Spinal cord (tissue), 10 donors: ENCODE results near the gene LTB4R. TPM values are rescaled to one million over a fixed set of nuclear protein-coding genes. Genes with fewer than 3 reads are reported as not detected.

Source experiments
- DNase-seq, 6 donors: peaks; one replicate each; pipeline versions ENCODE4 v3.0.0 to v3.0.0-alpha.2; 2013 to 2015; ENCODE audit warnings: low spot score in 6 of 6, low read depth in 4 of 6
- H3K27ac ChIP-seq: one replicate; pipeline ENCODE4 v1.5.1; 2013; ENCODE audit warnings: low read depth, low read length, control low read depth
- H3K27me3 ChIP-seq: one replicate; pipeline ENCODE4 v1.6.1; 2013; ENCODE audit warnings: low read length; ENCODE audit not compliant: control insufficient read depth, insufficient read depth
- H3K36me3 ChIP-seq: one replicate; pipeline ENCODE4 v1.6.1; 2013; ENCODE audit warnings: low read length; ENCODE audit not compliant: control insufficient read depth, insufficient read depth
- H3K4me1 ChIP-seq: one replicate; pipeline ENCODE4 v1.6.1; 2013; ENCODE audit warnings: low read length; ENCODE audit not compliant: control insufficient read depth, insufficient read depth
- H3K4me3 ChIP-seq: one replicate; pipeline ENCODE4 v1.5.1; 2013; ENCODE audit warnings: low read depth, low read length, control low read depth
- H3K9me3 ChIP-seq: one replicate; pipeline ENCODE4 v1.6.1; 2013; ENCODE audit warnings: low read length; ENCODE audit not compliant: control insufficient read depth, insufficient read depth
- WGBS: methylation state at CpG from one replicate; pipeline ENCODE4 v1.1.5; 2013; ENCODE audit warnings: missing lambda C conversion rate; ENCODE audit not compliant: insufficient coverage; 5-methylcytosine and 5-hydroxymethylcytosine counted together
- polyA plus RNA-seq, 2 donors: library from polyadenylated mRNA; unstranded; fragments of 120-200 nt; gene quantifications; one replicate each; pipeline ENCODE4 v1.2.1, GENCODE V29; 2013; ENCODE audit not compliant: insufficient read length in 2 of 2
- total RNA-seq, 2 donors: library from RNA; depleted of rRNA in 1 of 2; stranded (reverse); fragments of 120-200 nt in 1 of 2; fragments of >200 nt in 1 of 2; gene quantifications; one replicate each; pipeline versions ENCODE4 v1.2.3 to v1.2.4, GENCODE V29; 2013 to 2014
- donor health status: healthy.

LTB4R gene
- total and polyA plus RNA-seq, 4 donors = 2.7 to 6.2 (median 3.3) TPM

DNA sequence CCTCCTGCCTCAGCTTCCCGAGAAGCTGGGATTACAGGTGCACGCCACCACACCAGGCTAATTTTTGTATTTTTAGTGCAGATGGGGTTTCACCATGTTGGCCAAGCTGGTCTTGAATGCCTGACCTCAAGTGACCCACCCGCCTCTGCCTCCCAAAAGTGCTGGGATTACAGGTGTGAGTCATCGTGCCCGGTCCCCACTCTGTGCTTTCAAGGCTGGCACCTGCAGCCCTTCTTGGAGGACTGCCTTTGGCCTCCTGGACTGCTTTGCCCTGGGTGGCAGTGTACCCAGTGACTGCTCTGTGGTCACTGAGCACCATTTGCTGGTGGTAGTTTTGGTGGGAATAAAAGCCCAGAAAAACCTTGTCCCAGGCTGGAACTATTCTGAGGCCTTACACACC lies 24.3 kb upstream of the LTB4R start:
- Histone ChIP-seq H3K27me3 (no peaks in the 10 kb centered on the region), H3K9me3 (no peaks in the 10 kb centered on the region), H3K36me3 (peaks cover 18% of the 10 kb centered on the region), H3K4me1 (no peaks in the 10 kb centered on the region), H3K27ac (no peak overlapping the region), H3K4me3 (no peak overlapping the region)
- no peak for DNase-seq
- WGBS = 95% methylated on average over 5 of the region's 5 CpGs

DNA sequence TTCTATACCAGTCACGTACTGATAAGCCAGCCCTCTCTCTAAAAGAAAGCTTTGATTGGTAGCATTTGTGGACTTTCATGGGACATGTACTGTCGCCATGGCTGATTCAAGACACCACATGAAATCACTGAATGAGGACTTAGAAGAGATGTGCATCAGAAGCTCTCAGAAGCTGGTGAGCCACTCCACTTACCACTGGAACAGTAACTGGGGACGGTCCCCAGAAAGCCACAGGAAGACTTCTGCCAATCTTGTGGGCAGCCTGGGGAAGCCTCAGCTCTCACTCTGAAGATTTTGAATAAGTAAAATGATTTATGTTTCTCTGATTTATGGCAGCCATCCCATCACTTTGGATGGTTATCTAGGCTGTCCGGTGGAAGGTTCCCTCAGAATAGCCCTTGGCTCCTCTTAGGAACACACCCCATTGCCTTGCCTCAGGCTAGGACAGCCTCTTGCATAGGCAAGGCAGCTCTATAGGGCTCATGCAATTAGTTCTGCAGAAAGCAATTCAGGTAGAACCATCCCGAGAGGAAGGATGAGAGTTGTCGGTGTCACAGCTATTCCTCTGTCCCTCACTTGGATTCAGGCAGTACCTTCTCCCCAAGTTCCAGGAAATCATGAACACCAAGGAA lies 21.5 kb upstream of the LTB4R start:
- no peaks in the 10 kb centered on the region for H3K27me3 ChIP-seq
- no peak overlapping the region for H3K27ac ChIP-seq
- peaks cover 32% of the 10 kb centered on the region for H3K36me3 ChIP-seq
- no peaks in the 10 kb centered on the region for H3K9me3 ChIP-seq
- WGBS = 100% methylated on average over 4 of the region's 6 CpGs
- H3K4me3 ChIP-seq = no peak overlapping the region
- DNase-seq = no peak
- no peaks in the 10 kb centered on the region for H3K4me1 ChIP-seq

DNA sequence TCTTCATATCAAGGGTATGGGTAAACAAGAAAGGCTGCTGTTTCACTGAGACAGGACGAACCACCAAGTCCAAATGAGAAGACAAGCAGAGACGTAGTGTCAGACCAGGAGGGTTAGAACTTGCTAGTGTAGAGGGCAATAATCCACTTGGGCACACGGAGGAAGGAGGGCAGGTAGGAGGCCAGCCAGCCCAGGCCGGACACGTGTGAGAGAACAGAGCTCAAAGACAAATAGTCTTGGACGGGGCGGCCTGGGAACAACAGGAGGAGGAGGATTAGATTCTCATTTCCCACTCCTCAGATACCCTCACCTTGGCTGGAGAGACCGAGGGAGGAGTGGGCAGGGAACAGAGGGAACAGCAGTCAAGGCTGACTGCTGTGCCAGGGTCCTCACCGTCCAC lies 20.6 kb upstream of the LTB4R start:
- no peak for DNase-seq
- Histone ChIP-seq H3K9me3 (no peaks in the 10 kb centered on the region), H3K36me3 (peaks cover 36% of the 10 kb centered on the region), H3K27ac (no peak overlapping the region), H3K4me1 (no peaks in the 10 kb centered on the region), H3K27me3 (no peaks in the 10 kb centered on the region), H3K4me3 (no peak overlapping the region)
- 93% methylated on average over 4 of the region's 9 CpGs for WGBS

DNA sequence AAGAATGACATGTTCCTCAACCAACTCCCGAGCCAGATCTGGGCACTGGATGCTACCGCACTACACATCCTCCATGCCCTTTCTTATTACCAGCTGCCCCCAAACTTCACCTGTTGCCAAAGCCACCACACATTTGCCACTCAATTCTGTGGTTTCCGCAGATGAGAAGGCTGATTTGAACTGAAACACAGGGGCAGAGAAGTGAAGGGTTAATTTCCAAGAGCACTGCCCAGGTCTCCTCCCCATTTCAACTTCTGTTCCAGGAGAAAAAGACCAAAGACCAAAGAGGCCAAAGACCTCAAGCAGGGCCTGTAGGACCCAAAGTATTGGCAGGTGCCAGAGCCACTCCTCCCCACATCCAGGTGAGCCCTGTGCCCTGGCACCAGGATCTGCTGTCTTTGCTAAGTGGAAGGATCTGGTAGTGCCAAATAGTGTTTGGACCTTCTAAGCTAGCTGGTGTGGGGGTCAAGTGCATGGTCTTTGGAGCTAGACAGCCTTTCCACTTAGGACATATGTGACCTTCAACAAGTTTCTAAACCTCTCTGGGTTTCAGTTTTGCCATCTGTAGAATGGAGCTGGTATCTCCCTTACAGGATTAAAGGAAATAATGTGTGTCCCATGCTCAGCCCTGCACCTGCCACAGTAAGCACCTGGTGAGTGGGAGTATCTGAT lies 19.7 kb upstream of the LTB4R start:
- H3K36me3 ChIP-seq = peaks cover 44% of the 10 kb centered on the region
- no peak overlapping the region for H3K27ac ChIP-seq
- H3K4me1 ChIP-seq = no peaks in the 10 kb centered on the region
- no peaks in the 10 kb centered on the region for H3K27me3 ChIP-seq
- WGBS = 89% methylated on average over 1 of the region's 3 CpGs
- DNase-seq = no peak
- H3K4me3 ChIP-seq = no peak overlapping the region
- no peaks in the 10 kb centered on the region for H3K9me3 ChIP-seq

DNA sequence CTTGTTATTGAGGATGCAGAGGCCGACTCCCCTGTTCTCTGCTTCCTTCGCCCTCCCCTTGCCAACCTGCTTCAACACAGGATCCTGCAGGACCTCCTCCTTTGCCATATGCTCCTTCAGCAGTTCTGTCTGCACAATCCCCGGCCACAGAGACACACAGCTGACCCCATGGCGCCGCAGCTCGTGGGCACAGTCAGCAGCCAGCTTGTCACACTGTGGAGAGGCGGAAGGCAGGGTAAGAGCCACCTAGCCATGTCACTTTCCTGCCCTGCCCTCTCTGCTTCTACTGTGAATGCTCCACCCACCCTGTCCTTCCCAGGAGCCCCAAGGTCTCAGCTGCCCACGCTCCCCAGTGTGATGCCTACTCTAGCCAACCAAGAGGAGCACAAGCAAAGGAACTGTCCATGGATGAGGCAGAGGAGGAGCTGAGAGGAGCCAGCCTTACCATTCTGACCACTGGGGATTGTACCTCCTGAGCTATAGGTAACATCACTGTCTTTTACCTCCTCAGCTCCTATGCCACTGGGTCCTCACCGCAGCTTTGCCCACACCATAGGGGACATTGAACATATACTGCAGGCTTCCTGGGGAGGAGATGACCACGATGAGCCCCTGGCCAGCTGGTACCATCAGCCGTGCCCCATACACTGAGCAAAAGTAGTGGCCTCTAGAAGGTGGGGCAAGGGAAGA lies 19.0 kb upstream of the LTB4R start:
- Histone ChIP-seq H3K27ac (no peak overlapping the region), H3K9me3 (no peaks in the 10 kb centered on the region), H3K4me3 (no peak overlapping the region), H3K36me3 (peaks cover 46% of the 10 kb centered on the region), H3K27me3 (no peaks in the 10 kb centered on the region), H3K4me1 (no peaks in the 10 kb centered on the region)
- WGBS = 94% methylated on average over 9 of the region's 11 CpGs
- DNase-seq = no peak

DNA sequence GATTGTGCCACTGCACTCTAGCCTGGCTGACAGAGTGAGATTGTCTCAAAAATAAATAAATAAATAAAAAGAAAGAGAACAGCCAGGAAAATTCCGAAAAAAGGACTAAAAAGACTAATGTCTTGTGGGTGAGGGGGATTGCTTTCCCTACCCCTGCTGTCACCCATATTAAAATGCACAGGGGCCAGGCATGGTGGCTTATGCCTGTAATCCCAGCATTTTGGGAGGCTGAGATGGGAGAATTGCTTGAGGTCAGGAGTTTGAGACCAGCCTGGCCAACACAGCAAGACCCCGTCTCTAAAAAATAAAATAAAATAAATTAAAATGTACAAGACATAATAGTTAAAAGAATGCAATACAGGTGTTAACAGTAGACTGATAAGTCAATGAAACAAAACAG lies 17.8 kb upstream of the LTB4R start:
- Histone ChIP-seq H3K27ac (no peak overlapping the region), H3K4me3 (no peak overlapping the region)

DNA sequence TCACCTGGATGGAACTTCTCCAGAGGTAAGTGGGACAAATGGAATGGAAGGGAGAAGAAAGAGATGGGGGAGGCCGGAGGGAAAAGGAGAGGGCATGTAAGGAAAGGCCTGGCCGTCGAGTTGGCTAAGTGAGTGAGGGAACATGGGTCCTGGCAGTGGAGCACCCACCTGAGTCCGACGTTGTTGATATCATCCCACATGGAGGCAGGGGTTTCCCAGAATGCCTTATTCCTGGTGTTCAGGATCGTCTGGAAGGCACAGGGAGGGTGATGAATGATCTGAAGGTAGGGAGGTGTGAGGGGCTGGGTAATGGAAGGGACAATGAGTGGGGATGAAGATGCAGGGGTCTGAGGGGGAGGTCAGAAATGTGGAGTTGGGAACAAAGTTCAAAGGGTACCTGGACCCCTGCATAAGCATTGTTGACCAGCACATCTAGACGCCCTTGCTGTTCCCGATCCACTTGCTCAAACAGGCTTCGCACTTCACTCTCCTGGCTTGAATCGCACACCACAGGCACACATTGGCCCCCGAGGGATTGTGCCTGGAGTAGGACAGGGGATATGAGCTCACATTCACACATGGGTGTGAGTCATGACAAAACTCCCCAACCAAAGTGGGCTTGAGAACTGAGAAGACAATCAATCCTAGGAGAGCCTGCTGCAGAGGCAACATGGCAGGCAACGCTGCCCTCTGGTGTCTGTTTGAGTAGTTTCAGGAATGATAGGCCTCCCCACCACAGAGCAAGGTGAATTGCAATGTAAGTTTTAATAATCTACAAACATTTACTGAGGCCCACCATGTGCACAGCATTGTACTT lies 14.8 kb upstream of the LTB4R start:
- Histone ChIP-seq H3K9me3 (no peaks in the 10 kb centered on the region), H3K27ac (no peak overlapping the region), H3K4me1 (peaks cover 18% of the 10 kb centered on the region), H3K27me3 (no peaks in the 10 kb centered on the region), H3K36me3 (peaks cover 37% of the 10 kb centered on the region), H3K4me3 (no peak overlapping the region)
- peak in 3 of 6 donors; percentile 48 to 88 (median 82) for DNase-seq
- 75% methylated on average over 8 of the region's 12 CpGs for WGBS

More for the DNA sequence above, 17.8 kb upstream of the LTB4R start:
- Histone ChIP-seq H3K27me3 (no peaks in the 10 kb centered on the region), H3K36me3 (peaks cover 49% of the 10 kb centered on the region), H3K4me1 (peaks cover 1% of the 10 kb centered on the region), H3K9me3 (no peaks in the 10 kb centered on the region)
- no peak for DNase-seq
- no CpG with 5 or more reads among the region's 2 CpGs for WGBS

DNA sequence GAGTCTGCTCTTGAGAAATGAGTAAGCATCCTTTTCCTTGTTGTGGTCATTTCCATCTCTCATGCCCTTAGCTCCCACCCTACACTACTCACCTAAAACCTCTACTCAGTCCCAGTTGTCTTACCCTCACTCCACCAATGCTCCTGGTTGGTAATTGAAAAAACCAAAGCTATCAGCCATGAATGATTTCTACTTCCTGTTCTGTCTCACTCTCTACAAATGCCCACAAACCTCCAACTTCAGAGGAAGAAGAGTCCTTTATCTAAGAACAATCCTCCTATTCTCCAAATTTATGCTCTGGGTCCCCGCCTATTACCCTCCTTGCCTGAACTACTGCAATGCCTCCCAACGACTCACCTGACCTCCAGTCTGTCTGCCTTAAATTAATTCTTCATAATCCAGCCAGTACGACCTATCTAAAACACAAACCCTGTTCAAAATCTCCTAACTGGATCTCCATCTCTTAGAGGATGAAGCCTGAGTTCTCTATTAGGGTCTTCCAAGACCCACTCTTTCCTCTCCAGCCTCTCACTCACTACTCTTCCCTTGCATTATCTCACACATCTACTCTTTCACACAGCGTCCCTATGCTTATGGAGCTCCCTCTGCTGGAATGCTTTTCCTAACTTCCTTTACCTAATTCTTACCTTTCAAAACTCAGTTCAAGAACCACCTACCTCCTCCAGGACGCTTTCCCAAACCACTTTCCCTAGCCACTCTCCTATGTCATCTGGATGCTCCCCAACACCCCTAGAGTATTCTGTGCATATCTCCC lies 13.9 kb upstream of the LTB4R start:
- peaks cover 18% of the 10 kb centered on the region for H3K4me1 ChIP-seq
- H3K36me3 ChIP-seq = peaks cover 35% of the 10 kb centered on the region
- WGBS = 49% methylated on average over 5 of the region's 5 CpGs
- DNase-seq = peak in 1 of 6 donors; percentile 49
- no peaks in the 10 kb centered on the region for H3K9me3 ChIP-seq
- H3K27me3 ChIP-seq = no peaks in the 10 kb centered on the region
- no peak overlapping the region for H3K4me3 ChIP-seq
- H3K27ac ChIP-seq = no peak overlapping the region

DNA sequence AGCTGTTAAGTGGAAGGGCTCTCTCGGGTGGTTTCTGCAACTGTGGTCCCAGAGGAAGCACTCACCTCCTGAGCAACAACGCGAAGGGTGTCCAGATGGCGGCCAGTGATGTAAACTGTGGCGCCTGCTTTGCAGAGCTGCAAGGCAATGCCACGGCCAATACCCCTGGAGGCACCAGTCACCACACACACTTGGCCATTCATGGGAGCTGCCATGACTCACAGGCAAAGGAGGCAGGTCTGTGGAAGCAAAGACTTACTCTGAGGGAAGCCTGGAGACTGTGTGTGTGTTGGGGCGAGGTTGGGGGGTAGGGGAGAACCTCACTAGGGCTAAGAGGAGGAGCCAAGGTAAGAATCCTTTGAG lies 12.4 kb upstream of the LTB4R start:
- H3K27ac ChIP-seq = peak overlapping the region; percentile 62
- WGBS = 53% methylated on average over 5 of the region's 7 CpGs
- H3K27me3 ChIP-seq = no peaks in the 10 kb centered on the region
- no peak for DNase-seq
- H3K4me1 ChIP-seq = peaks cover 18% of the 10 kb centered on the region
- H3K4me3 ChIP-seq = peak overlapping the region; percentile 71
- peaks cover 40% of the 10 kb centered on the region for H3K36me3 ChIP-seq
- H3K9me3 ChIP-seq = no peaks in the 10 kb centered on the region
